Stimulated activated memory B cell treated with anti-CD40 and anti-IgM and Interleukin-4, amounts not matched to agents 10 μg/mL and 1 μg/mL and 100 μg/mL, for 72 hours (primary cell): Measurements from ENCODE around the gene GGT6.
A peak's percentile ranks its signal among the peaks of the same experiment; 100 is the strongest.
"Not testable (repeated sequence)": the region's sequence is repeated elsewhere in the genome, so short reads cannot be mapped to it uniquely, and the experiment has no call there.

Experiments used
- ATAC-seq: fragments of 150-1000 bp; cut with Tn5 transposase; 2 replicates; pipeline ENCODE4 v1.10.0; 2021
- H3K27ac Mint-ChIP-seq: one replicate; pipeline ENCODE4 v1.8.0; 2022; ENCODE audit warnings: mild to moderate bottlenecking, mixed read lengths
- H3K27me3 Mint-ChIP-seq: one replicate; pipeline ENCODE4 v1.8.0; 2022; ENCODE audit warnings: mixed read lengths
- H3K36me3 Mint-ChIP-seq: one replicate; pipeline ENCODE4 v1.8.0; 2022; ENCODE audit warnings: mixed read lengths
- H3K4me1 Mint-ChIP-seq: one replicate; pipeline ENCODE4 v1.8.0; 2022; ENCODE audit warnings: mixed read lengths
- H3K4me3 Mint-ChIP-seq: one replicate; pipeline ENCODE4 v1.8.0; 2022; ENCODE audit warnings: mild to moderate bottlenecking, moderate library complexity, mixed read lengths
- H3K9me3 Mint-ChIP-seq: one replicate; pipeline ENCODE4 v1.8.0; 2022; ENCODE audit warnings: mixed read lengths

GGT6 gene

GRCh38 chr17:4584917-4585637, 24.7 kb upstream of the GGT6 start:
- ATAC-seq, result no peak
- no peaks in the 10 kb centered on the region for H3K9me3 Mint-ChIP-seq
- peak overlapping the region; percentile 58 for H3K4me3 Mint-ChIP-seq
- H3K27me3 Mint-ChIP-seq, result peaks cover 81% of the 10 kb centered on the region
- peaks cover 7% of the 10 kb centered on the region for H3K4me1 Mint-ChIP-seq
- H3K27ac Mint-ChIP-seq, result no peak overlapping the region
- H3K36me3 Mint-ChIP-seq, result no peaks in the 10 kb centered on the region

DNA sequence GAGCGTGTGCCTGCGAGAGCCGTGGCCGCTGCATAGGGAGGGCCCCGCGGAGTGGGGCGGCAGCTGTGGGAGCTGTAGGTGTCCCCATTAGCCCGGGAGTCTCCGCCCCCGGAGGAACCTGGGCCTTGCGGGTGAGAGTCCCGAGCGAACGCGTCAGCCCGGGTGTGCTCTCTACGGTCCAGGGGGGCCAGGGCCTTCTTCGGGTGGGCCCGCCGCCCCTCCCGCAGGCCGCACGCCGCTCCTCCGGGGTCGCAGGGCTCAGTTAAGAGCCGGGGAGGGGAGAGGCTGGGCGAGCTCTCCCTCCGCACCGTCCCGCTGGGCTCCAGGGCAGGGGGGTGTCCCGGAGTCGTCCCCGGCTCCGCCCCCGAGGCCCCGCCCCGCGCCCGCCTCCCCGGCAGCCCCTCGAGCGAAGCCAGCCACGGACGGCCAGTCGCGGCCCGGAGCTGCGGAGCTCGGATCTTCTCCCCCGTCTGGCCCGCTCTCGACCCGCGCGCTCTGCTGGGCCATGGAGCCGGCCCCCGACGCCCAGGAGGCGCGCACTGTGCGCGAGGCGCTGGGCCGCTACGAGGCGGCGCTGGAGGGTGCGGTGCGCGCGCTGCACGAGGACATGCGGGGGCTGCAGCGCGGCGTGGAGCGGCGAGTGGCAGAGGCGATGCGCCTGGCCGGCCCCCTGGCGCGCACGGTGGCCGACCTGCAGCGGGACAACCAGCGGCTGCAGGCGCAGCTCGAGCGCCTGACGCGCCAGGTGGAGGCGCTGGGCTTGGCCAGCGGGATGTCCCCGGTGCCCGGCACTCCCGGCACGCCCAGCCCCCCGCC, 23.9 kb upstream of the GGT6 start, which contains the start of gene SMTNL2:
Gene SMTNL2 (plus strand): TSS at position 429 of the 816 bp plus-strand sequence. CDS start 77 bp downstream, at position 506.
- Mint-ChIP-seq H3K27ac (no peak within 1 kb of the TSS), H3K27me3 (peaks cover 74% of the 10 kb centered on the region), H3K36me3 (no peaks in the 10 kb centered on the region), H3K4me1 (peaks cover 7% of the 10 kb centered on the region), H3K4me3 (peak within 1 kb of the TSS; percentile 63), H3K9me3 (no peaks in the 10 kb centered on the region)
- peak; percentile 26 for ATAC-seq

- Mint-ChIP-seq H3K36me3 (no peaks in the 10 kb centered on the region), H3K27me3 (peaks cover 69% of the 10 kb centered on the region), H3K27ac (no peak overlapping the region), H3K9me3 (no peaks in the 10 kb centered on the region), H3K4me3 (peak overlapping the region; percentile 63), H3K4me1 (peaks cover 7% of the 10 kb centered on the region)
- peak; percentile 14 for ATAC-seq
These were observed 23.4 kb upstream of the GGT6 start for GRCh38 chr17:4583782-4584100.

- H3K27me3 Mint-ChIP-seq, result peaks cover 63% of the 10 kb centered on the region
- no peaks in the 10 kb centered on the region for H3K9me3 Mint-ChIP-seq
- H3K27ac Mint-ChIP-seq, result no peak overlapping the region
- ATAC-seq, result no peak
- H3K36me3 Mint-ChIP-seq, result no peaks in the 10 kb centered on the region
- H3K4me3 Mint-ChIP-seq, result no peak overlapping the region
- H3K4me1 Mint-ChIP-seq, result peaks cover 7% of the 10 kb centered on the region
These were observed 22.8 kb upstream of the GGT6 start for GRCh38 chr17:4583206-4583605.

GRCh38 chr17:4582691-4583090, 22.3 kb upstream of the GGT6 start:
- Mint-ChIP-seq H3K4me3 (no peak overlapping the region), H3K4me1 (peaks cover 7% of the 10 kb centered on the region), H3K9me3 (no peaks in the 10 kb centered on the region), H3K36me3 (no peaks in the 10 kb centered on the region), H3K27ac (no peak overlapping the region), H3K27me3 (peaks cover 59% of the 10 kb centered on the region)
- ATAC-seq, result no peak

DNA sequence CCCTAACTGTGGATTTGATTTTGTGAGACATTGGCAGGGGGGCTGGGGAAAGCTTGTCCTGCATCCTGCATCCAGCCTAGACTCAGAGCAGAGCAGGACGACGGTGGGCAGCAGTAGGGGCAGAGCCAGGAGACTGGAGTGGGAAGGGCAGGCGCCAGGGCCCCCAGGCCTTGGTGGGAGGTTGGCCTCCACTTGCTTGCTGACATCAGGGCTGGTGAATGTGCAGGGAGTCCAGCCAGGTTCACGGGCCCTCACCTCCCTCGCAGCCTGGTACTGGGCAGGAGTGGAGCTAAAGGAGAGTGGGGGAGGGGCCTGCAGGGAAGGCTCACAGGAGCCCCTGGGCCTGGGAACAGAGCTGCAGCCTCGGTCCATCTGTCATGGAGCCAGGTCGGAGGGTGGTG, 21.7 kb upstream of the GGT6 start:
- Mint-ChIP-seq H3K27ac (no peak overlapping the region), H3K4me1 (peaks cover 7% of the 10 kb centered on the region), H3K4me3 (no peak overlapping the region), H3K36me3 (no peaks in the 10 kb centered on the region), H3K27me3 (peaks cover 57% of the 10 kb centered on the region), H3K9me3 (no peaks in the 10 kb centered on the region)
- ATAC-seq, result no peak

GRCh38 chr17:4580291-4580690, 19.9 kb upstream of the GGT6 start:
- Mint-ChIP-seq H3K9me3 (no peaks in the 10 kb centered on the region), H3K27me3 (peaks cover 52% of the 10 kb centered on the region), H3K27ac (no peak overlapping the region), H3K4me1 (peaks cover 7% of the 10 kb centered on the region), H3K4me3 (no peak overlapping the region), H3K36me3 (no peaks in the 10 kb centered on the region)
- no peak for ATAC-seq

GRCh38 chr17:4579678-4580077, 19.3 kb upstream of the GGT6 start:
- Mint-ChIP-seq H3K4me3 (no peak overlapping the region), H3K4me1 (peaks cover 7% of the 10 kb centered on the region), H3K27ac (no peak overlapping the region), H3K36me3 (no peaks in the 10 kb centered on the region), H3K27me3 (peaks cover 55% of the 10 kb centered on the region), H3K9me3 (no peaks in the 10 kb centered on the region)
- no peak for ATAC-seq

GRCh38 chr17:4578349-4578748, 18.0 kb upstream of the GGT6 start:
- H3K27ac Mint-ChIP-seq, H3K4me1 Mint-ChIP-seq, H3K4me3 Mint-ChIP-seq, H3K36me3 Mint-ChIP-seq, ATAC-seq, H3K9me3 Mint-ChIP-seq: not testable (repeated sequence)
- peaks cover 49% of the 10 kb centered on the region for H3K27me3 Mint-ChIP-seq

GRCh38 chr17:4577386-4577993, 17.1 kb upstream of the GGT6 start:
- H3K4me1 Mint-ChIP-seq, result peaks cover 16% of the 10 kb centered on the region
- no peak overlapping the region for H3K27ac Mint-ChIP-seq
- no peaks in the 10 kb centered on the region for H3K36me3 Mint-ChIP-seq
- peaks cover 41% of the 10 kb centered on the region for H3K27me3 Mint-ChIP-seq
- H3K9me3 Mint-ChIP-seq, result no peaks in the 10 kb centered on the region
- ATAC-seq, result no peak
- H3K4me3 Mint-ChIP-seq, result no peak overlapping the region

DNA sequence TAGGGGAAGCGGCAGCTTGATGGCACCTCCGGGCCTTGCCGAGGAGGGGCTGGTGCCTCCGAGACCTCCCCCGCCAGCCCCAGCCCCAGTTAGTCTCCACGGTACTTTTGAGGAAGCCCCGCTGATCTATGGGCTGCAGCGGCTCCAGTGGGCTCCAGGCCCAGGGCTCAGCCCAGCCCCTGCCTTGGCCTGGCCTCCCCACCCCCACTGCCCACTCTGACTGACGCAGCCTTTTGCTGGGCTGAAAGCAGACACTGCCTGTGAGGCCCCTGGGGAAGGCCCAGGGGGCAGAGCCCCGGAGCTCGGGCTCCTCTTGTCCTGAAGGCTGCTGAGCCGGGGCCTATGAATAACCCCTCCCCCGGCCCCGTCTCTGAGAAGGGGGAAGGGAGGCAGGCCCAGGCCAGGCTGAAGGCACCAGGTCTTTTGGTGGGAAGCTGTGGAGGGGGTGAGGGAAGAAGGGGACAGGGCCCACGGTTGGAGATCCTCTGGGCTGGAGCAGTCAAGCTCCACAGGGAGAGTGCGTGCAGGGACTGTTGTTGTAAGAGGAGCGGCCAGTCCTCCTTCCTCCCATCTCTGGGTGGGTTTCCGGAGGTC, 16.4 kb upstream of the GGT6 start:
- Mint-ChIP-seq H3K4me1 (peaks cover 16% of the 10 kb centered on the region), H3K36me3 (no peaks in the 10 kb centered on the region), H3K27me3 (peaks cover 34% of the 10 kb centered on the region), H3K9me3 (no peaks in the 10 kb centered on the region), H3K4me3 (no peak overlapping the region), H3K27ac (no peak overlapping the region)
- no peak for ATAC-seq

GRCh38 chr17:4576161-4576558, 15.8 kb upstream of the GGT6 start:
- H3K27me3 Mint-ChIP-seq, result peaks cover 28% of the 10 kb centered on the region
- peaks cover 16% of the 10 kb centered on the region for H3K4me1 Mint-ChIP-seq
- no peaks in the 10 kb centered on the region for H3K9me3 Mint-ChIP-seq
- no peak for ATAC-seq
- H3K27ac Mint-ChIP-seq, result no peak overlapping the region
- no peaks in the 10 kb centered on the region for H3K36me3 Mint-ChIP-seq
- H3K4me3 Mint-ChIP-seq, result no peak overlapping the region

GRCh38 chr17:4574448-4575045, 14.2 kb upstream of the GGT6 start:
- no peak overlapping the region for H3K27ac Mint-ChIP-seq
- H3K36me3 Mint-ChIP-seq, result no peaks in the 10 kb centered on the region
- no peak for ATAC-seq
- H3K9me3 Mint-ChIP-seq, result no peaks in the 10 kb centered on the region
- no peak overlapping the region for H3K4me3 Mint-ChIP-seq
- peaks cover 22% of the 10 kb centered on the region for H3K27me3 Mint-ChIP-seq
- H3K4me1 Mint-ChIP-seq, result peaks cover 16% of the 10 kb centered on the region

DNA sequence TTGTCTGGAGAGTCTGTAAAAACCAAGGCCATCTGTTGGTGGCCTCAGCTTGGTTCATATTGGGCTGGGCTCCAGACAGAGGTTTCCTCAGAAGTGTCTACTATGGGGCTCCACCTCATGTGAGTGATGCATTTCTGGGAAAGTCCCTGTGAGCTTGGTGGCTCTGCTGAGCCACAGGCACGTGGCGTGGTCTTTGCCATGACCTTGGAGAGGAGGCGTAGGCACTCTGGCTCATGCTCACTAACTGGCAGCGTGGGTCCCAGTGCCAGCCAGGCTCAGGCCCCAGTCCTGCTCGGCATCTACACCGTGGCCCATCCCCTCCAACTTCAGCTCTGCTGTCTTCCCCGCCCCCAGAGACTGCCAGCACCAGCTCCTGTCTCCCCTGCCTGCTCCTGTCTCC, 13.3 kb upstream of the GGT6 start:
- Mint-ChIP-seq H3K27ac (peak overlapping the region; percentile 49), H3K27me3 (peaks cover 22% of the 10 kb centered on the region), H3K36me3 (no peaks in the 10 kb centered on the region), H3K9me3 (no peaks in the 10 kb centered on the region), H3K4me1 (peaks cover 16% of the 10 kb centered on the region), H3K4me3 (no peak overlapping the region)
- ATAC-seq, result peak; percentile 94

DNA sequence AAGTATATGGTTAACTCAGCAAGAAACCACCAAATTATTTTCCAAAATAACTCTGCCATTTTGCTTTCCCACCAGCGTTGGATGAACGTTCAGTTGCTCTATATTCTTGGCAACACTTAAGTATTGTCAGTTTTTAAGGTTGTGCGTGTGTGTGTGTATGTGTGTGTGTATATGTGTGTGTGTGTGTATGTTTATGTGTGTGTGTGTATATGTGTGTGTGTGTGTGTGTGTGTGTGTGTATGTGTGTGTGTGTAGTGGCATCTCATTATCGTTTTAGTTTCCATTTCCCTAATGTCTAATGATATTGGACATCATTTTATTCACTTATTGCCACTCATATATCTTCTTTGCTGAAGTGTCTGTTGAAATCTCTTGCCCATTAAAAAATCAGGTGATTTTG, 12.7 kb upstream of the GGT6 start:
- Mint-ChIP-seq H3K36me3 (no peaks in the 10 kb centered on the region), H3K9me3 (no peaks in the 10 kb centered on the region), H3K4me3 (no peak overlapping the region), H3K27me3 (peaks cover 22% of the 10 kb centered on the region), H3K4me1 (peaks cover 16% of the 10 kb centered on the region), H3K27ac (peak overlapping the region; percentile 49)
- ATAC-seq, result no peak
